ENCODE data around the gene TAL1. TPM values are rescaled to one million over a fixed set of nuclear protein-coding genes. Genes with fewer than 3 reads are reported as not detected.

The TAL1 gene
- total and polyA plus RNA-seq, 2 of the 13 experiments (the other 11 are each of a cell fraction or from before 2014, with no cell fraction given): 0.05 TPM; not detected in 1

- TF ChIP-seq, protein P1, sequence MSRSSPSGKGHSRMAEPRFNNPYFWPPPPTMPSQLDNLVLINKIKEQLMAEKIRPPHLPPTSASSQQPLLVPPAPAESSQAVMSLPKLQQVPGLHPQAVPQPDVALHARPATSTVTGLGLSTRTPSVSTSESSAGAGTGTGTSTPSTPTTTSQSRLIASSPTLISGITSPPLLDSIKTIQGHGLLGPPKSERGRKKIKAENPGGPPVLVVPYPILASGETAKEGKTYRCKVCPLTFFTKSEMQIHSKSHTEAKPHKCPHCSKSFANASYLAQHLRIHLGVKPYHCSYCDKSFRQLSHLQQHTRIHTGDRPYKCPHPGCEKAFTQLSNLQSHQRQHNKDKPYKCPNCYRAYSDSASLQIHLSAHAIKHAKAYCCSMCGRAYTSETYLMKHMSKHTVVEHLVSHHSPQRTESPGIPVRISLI (CRISPR knock-in tag; IDR thresholded peaks at IDR 0.05; ENCODE audit: borderline replicate concordance): peak; percentile 66; the same call in 1 of the 2 replicates
- TF ChIP-seq ZNF235 (CRISPR knock-in tag; IDR thresholded peaks at IDR 0.05; ENCODE audit: borderline replicate concordance): no peak
- peak; percentile 48; the same call in 1 of the 2 replicates for TF ChIP-seq PATZ1 (CRISPR knock-in tag; IDR thresholded peaks at IDR 0.05)
- no peak for TF ChIP-seq ZFAT (CRISPR knock-in tag; conservative IDR thresholded peaks at IDR 0.05)
- TF ChIP-seq PRDM15 (CRISPR knock-in tag; IDR thresholded peaks at IDR 0.05): no peak
- TF ChIP-seq ZFYVE20 (CRISPR knock-in tag; IDR thresholded peaks at IDR 0.05; ENCODE audit: borderline replicate concordance, low read depth): no peak
- TF ChIP-seq NONO (IDR thresholded peaks at IDR 0.05): no peak
- TF ChIP-seq NONO (CRISPR knock-in tag; conservative IDR thresholded peaks at IDR 0.05): 0 out of 2 replicates have a peak, but pooled peaks have one; percentile 27
- TF ChIP-seq CEBPG (CRISPR knock-in tag; IDR thresholded peaks at IDR 0.05): peak; percentile 36; the same call in 1 of the 2 replicates
- peak; percentile 51; the same call in 1 of the 2 replicates for TF ChIP-seq GATAD2A (CRISPR knock-in tag; IDR thresholded peaks at IDR 0.05)
- TF ChIP-seq CSRNP2 (CRISPR knock-in tag; conservative IDR thresholded peaks at IDR 0.05; ENCODE audit: low read depth): no peak
- no peak for TF ChIP-seq ZNF510 (CRISPR knock-in tag; IDR thresholded peaks at IDR 0.05; ENCODE audit: low read depth)
- TF ChIP-seq ZNF496 (CRISPR knock-in tag; IDR thresholded peaks at IDR 0.05; ENCODE audit: insufficient replicate concordance): no peak
- no peak for TF ChIP-seq RFXANK (CRISPR knock-in tag; IDR thresholded peaks at IDR 0.05)
Observed at GRCh38 chr1:47216278-47217059, 15.6 kb downstream of the TAL1 start (continued).
